Measurements from ENCODE around the gene XAGE1A.
"Not testable (repeated sequence)": the region's sequence is repeated elsewhere in the genome, so short reads cannot be mapped to it uniquely, and the experiment has no call there.

The XAGE1A gene

GRCh38 chrX:52495545-52496418 is at the start of gene XAGE1A:
Gene XAGE1A (plus strand): TSS chrX:52495808. CDS start chrX:52497362, 1,554 bp downstream.
- POLR2A ChIA-PET; CTCF ChIA-PET; DNase-seq (ENCODE audit: low read depth, low spot score); H3K4me3 ChIP-seq (ENCODE audit: low read depth, low read length): not testable (repeated sequence)

- DNase-seq (ENCODE audit: low read depth, low spot score); POLR2A ChIA-PET; CTCF ChIA-PET; H3K4me3 ChIP-seq (ENCODE audit: low read depth, low read length): not testable (repeated sequence)
Measured at GRCh38 chrX:52452031-52452430, 43.6 kb upstream of the XAGE1A start.

- DNase-seq (ENCODE audit: low read depth, low spot score); H3K4me3 ChIP-seq (ENCODE audit: low read depth, low read length); CTCF ChIA-PET; POLR2A ChIA-PET: not testable (repeated sequence)
Measured at GRCh38 chrX:52471301-52471700, 24.3 kb upstream of the XAGE1A start.

- POLR2A ChIA-PET; H3K4me3 ChIP-seq (ENCODE audit: low read depth, low read length); CTCF ChIA-PET; DNase-seq (ENCODE audit: low read depth, low spot score): not testable (repeated sequence)
Measured at GRCh38 chrX:52496419-52496772, 788 bp downstream of the XAGE1A start.

GRCh38 chrX:52501362-52501761 is 5.8 kb downstream of the XAGE1A start:
- DNase-seq (ENCODE audit: low read depth, low spot score); POLR2A ChIA-PET; CTCF ChIA-PET: not testable (repeated sequence)

GRCh38 chrX:52504551-52504950 is 8.9 kb downstream of the XAGE1A start:
- CTCF ChIA-PET = no interaction called here
- H3K4me3 ChIP-seq (ENCODE audit: low read depth, low read length) = no peak overlapping the region
- DNase-seq (ENCODE audit: low read depth, low spot score) = no peak
- POLR2A ChIA-PET = no interaction called here
- TF ChIP-seq CTCF (IDR thresholded peaks at IDR 0.05; ENCODE audit: insufficient read depth, low read length, missing control alignments) = no peak

More at GRCh38 chrX:52501362-52501761, 5.8 kb downstream of the XAGE1A start:
- not testable (repeated sequence) for H3K4me3 ChIP-seq (ENCODE audit: low read depth, low read length)

- ChIA-PET CTCF (no interaction called here), POLR2A (no interaction called here)
- DNase-seq (ENCODE audit: low read depth, low spot score) = no peak
- no peak for TF ChIP-seq CTCF (IDR thresholded peaks at IDR 0.05; ENCODE audit: insufficient read depth, low read length, missing control alignments)
- no peak overlapping the region for H3K4me3 ChIP-seq (ENCODE audit: low read depth, low read length)
Measured at GRCh38 chrX:52507331-52507730, 11.7 kb downstream of the XAGE1A start.

GRCh38 chrX:52509916-52510315 is 14.3 kb downstream of the XAGE1A start:
- DNase-seq (ENCODE audit: low read depth, low spot score) = no peak

GRCh38 chrX:52511126-52511525 is 15.5 kb downstream of the XAGE1A start:
- CTCF ChIA-PET; POLR2A ChIA-PET; DNase-seq (ENCODE audit: low read depth, low spot score); H3K4me3 ChIP-seq (ENCODE audit: low read depth, low read length): not testable (repeated sequence)

More at GRCh38 chrX:52509916-52510315, 14.3 kb downstream of the XAGE1A start:
- H3K4me3 ChIP-seq (ENCODE audit: low read depth, low read length) = no peak overlapping the region
- TF ChIP-seq CTCF (IDR thresholded peaks at IDR 0.05; ENCODE audit: insufficient read depth, low read length, missing control alignments) = no peak
- ChIA-PET POLR2A (no interaction called here), CTCF (no interaction called here)

GRCh38 chrX:52516110-52516986 is 20.7 kb downstream of the XAGE1A start:
- H3K4me3 ChIP-seq (ENCODE audit: low read depth, low read length); CTCF ChIA-PET; POLR2A ChIA-PET; DNase-seq (ENCODE audit: low read depth, low spot score): not testable (repeated sequence)

GRCh38 chrX:52516987-52517325 is 21.3 kb downstream of the XAGE1A start, which contains the start of gene XAGE1B:
Gene XAGE1B (minus strand): TSS chrX:52517063. CDS start chrX:52515527, 1,536 bp downstream.
- CTCF ChIA-PET; H3K4me3 ChIP-seq (ENCODE audit: low read depth, low read length); DNase-seq (ENCODE audit: low read depth, low spot score); POLR2A ChIA-PET: not testable (repeated sequence)

GRCh38 chrX:52541051-52541450 is 45.4 kb downstream of the XAGE1A start:
- DNase-seq (ENCODE audit: low read depth, low spot score); H3K4me3 ChIP-seq (ENCODE audit: low read depth, low read length); CTCF ChIA-PET; POLR2A ChIA-PET: not testable (repeated sequence)

All from AG04449 (cell line).